ENCODE results near the gene VWA2.

Gene VWA2

GRCh38 chr10:114246679-114247305, 7.7 kb downstream of the VWA2 start:
- no peak for FAIRE-seq

DNA sequence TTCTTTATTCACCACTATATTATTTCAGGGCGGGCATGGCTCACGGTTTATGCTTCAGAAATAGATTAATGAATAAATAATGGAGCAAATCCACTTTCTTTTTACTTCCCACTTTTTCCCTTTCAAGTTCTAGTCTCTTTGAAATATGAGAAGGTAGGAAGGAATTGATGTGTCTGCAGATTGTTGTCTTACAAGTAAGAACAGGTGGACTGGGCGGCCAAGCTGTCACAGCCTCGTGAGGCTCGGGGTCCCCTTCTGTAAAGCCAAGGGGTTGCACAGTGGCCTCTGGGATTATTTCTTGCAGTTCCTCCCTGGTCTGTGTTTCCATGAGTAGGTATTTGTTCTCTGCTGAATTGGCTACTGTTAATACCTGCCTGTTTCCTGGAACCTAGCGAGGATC, 11.2 kb downstream of the VWA2 start:
- FAIRE-seq, result no peak

DNA sequence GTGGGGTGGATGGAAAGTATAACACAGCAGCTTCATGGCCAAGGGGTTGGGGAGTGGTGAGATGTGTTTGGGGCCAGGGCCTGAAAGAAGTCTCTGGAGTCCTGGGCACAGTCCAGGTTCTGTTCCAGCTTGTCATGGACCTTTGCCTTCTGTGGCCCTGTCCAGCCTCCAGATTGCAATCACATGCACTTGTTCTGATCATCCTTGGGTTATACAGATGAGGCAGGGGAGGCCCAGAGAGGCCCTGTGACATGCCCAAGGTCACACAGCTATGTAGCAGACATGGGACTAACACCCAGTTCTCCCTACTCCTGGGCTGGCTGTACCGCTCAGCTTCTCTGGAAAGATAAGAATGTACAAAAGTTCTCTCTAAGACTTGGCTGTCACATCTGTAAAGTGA, 11.7 kb downstream of the VWA2 start:
- no peak for FAIRE-seq

- FAIRE-seq, result no peak
These were observed 13.0 kb downstream of the VWA2 start for GRCh38 chr10:114252092-114252491.

GRCh38 chr10:114252883-114253282, 13.8 kb downstream of the VWA2 start:
- no peak for FAIRE-seq

- FAIRE-seq, result no peak
These were observed 16.2 kb downstream of the VWA2 start for GRCh38 chr10:114255227-114255626.

DNA sequence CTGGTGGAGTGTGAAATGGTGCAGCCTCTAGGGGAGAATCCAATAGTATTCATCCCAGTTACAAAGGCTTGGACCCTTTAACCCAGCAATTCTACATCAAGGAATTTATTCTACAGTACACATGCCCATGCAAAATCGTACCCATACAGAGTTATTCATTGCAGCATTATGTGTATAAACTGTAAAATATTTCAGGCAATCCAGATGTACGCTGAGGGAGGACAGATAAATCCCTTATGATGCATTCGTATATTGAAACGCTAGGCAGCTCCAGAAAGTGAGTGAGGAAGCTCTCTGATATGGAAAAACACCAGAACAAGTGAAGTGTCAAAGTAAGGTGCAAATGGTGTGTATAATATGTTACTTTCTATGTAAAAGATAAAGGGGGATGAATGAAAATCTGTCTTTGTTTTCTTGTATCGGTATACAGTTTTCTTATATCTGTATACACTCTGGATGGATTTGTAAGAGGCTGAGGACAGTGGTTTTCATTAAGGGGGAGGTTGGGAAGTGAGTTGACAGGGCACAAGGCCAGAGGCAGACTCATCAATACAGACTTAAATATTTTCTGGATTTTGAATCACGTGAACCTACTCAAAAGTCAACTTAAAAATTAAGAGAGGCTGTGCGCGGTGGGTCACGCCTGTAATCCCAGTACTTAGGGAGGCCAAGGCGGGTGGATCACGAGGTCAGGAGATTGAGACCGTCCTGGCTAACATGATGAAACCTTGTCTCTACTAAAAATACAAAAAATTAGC, 17.1 kb downstream of the VWA2 start:
- FAIRE-seq, result no peak

- FAIRE-seq, result no peak
These were observed 17.8 kb downstream of the VWA2 start for GRCh38 chr10:114256822-114257221.

DNA sequence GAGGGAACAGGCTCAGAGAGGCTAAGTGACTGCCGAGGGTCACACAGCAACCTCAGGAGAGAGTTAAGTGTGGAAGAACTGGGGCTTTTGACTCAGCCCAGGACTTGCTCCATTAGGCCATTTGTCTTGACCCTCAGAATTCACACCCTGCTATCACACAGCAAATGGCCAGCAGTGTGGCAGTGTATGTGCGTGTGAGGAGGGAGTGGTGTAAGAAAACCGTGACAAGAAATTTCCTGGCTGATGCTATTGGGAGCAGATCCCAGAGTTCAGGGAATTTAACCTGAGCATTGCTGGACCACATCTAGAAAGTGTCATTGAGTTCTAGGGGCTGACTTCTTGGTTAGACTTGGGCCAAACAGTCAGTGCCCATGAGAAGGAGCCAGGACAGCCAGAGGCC, 18.4 kb downstream of the VWA2 start:
- FAIRE-seq, result no peak

DNA sequence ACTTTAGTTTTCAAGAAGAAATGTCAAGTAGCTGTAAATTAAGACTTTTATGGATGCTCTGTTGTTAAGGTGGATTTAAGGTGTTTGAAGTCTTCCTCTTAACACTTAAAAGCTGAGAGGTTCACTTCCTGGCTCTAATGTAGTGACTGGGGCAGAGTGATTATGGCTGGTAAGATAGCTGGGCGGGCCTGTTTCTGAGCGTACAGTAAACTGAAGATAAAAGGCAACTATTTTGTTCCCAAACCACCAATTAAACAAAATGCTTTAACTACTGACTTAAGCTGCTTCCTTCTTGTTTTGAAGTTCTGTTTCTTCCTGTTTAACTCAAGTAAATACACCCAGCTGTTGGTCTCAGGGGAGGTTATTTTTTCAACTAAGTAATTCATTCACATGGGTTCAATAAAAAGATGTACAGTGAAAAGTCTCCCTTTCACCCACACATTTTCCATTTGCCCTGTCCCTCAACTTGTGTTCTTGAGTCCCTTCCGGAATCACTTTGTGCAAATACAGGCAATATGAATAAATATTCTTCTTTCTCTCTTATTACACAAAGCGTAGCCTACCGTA, 19.3 kb downstream of the VWA2 start:
- no peak for FAIRE-seq

- no peak for FAIRE-seq
These were observed 20.8 kb downstream of the VWA2 start for GRCh38 chr10:114259824-114260223.

DNA sequence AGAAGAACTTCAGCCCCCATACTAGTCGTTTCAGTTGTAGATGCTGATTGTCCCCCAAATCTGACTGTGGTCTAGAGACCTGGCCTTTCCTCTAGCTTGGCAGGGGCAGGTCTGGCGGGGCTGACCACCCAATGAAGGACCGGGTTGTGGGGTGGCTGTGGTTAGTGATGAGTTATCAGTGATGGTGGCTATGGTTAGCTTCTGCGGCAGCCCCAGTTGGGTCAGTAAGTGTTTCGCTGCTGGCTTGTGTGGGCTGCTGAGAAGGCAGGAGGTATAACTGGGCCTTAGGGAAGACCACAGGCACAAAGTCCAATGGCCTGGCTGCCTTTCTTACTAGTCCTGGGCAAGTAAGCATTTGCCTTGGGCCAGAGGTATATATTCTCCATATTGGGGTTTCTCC, 21.3 kb downstream of the VWA2 start:
- no peak for FAIRE-seq

- no peak for FAIRE-seq
These were observed 22.0 kb downstream of the VWA2 start for GRCh38 chr10:114261076-114261475.

DNA sequence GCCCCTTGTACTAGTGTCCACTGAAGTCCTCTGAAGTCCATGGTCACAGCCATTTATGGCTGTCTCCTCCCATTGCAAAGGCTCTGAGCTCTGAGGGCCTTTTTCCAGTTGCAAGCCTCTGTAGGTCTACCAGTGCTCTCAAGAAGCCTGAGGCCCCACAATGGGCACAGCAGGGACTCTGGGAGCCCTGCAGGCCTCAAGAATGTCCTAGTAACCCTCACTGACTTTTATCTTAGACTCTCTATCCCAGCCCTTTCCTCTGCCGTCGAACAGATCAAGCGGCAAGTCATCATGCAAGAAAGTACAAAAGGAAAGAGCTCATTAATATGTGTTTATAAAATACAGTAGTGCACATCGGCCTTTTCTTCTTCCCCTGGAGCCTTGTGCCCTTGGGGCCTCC, 23.4 kb downstream of the VWA2 start:
- no peak for FAIRE-seq

DNA sequence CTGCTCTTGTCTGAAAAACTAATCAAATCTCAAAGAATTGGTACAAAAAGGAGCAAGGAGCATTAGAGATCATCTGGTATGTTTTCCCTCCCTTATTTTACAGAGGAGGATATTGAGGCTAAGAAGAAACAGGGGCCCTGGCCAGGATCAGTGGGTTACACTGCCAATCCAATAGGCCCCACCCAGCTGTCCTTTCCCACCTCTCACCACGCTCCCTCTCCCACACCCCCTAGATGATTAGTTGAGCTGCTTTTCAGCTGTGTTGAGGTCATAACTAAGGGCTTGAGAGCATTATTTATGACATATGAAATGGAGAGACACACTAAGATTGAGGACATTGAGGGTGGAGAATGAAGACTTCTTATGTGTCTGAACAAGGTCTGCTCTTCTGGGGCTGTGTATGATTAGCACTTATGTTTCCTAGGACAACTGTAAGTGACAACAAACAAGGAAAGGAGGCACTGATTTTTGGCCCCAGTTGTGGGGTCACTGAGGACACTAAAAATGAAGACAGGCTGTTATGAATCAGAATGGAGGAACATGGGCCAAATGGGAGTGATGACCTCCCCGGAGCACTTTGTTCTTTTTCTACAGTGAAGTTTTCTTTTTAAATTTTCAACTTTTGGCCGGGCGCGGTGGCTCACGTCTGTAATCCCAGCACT, 26.5 kb downstream of the VWA2 start:
- no peak for FAIRE-seq

- no peak for FAIRE-seq
These were observed 27.5 kb downstream of the VWA2 start for GRCh38 chr10:114266521-114266920.

GRCh38 chr10:114271075-114271778, 32.2 kb downstream of the VWA2 start:
- no peak for FAIRE-seq

GRCh38 chr10:114271779-114272167, 32.7 kb downstream of the VWA2 start:
- FAIRE-seq, result no peak

GRCh38 chr10:114272696-114273095, 33.6 kb downstream of the VWA2 start:
- FAIRE-seq, result no peak

- FAIRE-seq, result no peak
These were observed 34.9 kb downstream of the VWA2 start for GRCh38 chr10:114273910-114274309.

GRCh38 chr10:114274616-114275453, 35.8 kb downstream of the VWA2 start:
- FAIRE-seq, result no peak

- no peak for FAIRE-seq
These were observed 37.0 kb downstream of the VWA2 start for GRCh38 chr10:114276066-114276465.

All from TTC549 (cell line).